GM12878 (cell line): ENCODE measurements around the gene TNFSF15.

Experiments
- EZH2 ChIP-seq: IDR thresholded peaks from 2 replicates; pipeline ENCODE4 v1.6.1; 2012; ENCODE audit warnings: low read depth, mild to moderate bottlenecking, control low read depth, inconsistent platforms, low read length, borderline replicate concordance; ENCODE audit not compliant: control insufficient read depth
- MEF2A ChIP-seq: IDR thresholded peaks from 2 replicates; pipeline ENCODE4 v1.6.1; 2011; ENCODE audit warnings: low read depth, mild to moderate bottlenecking, low read length, moderate library complexity; ENCODE audit not compliant: insufficient read depth
- ZSCAN29 ChIP-seq: fragments of 450-650 bp; IDR thresholded peaks from 2 replicates; pipeline ENCODE4 v1.6.1; 2017; ENCODE audit warnings: mild to moderate bottlenecking, moderate library complexity
- TF ChIP-seq, protein P1 (sequence below): IDR thresholded peaks from 2 replicates; pipeline ENCODE4 v1.6.1; 2012; ENCODE audit warnings: mild to moderate bottlenecking, low read depth, low read length
- TF ChIP-seq, protein P2 (sequence below): IDR thresholded peaks from 2 replicates; pipeline ENCODE4 v1.6.1; 2012; ENCODE audit warnings: low read length, inconsistent platforms
- TF ChIP-seq, protein P3 (sequence below), 3 experiments: IDR thresholded peaks in 2 of 3; conservative IDR thresholded peaks in 1 of 3; 2 replicates each; pipeline ENCODE4 v1.5.1; 2011; ENCODE audit warnings: low read depth in 3 of 3, low read length in 3 of 3, mild to moderate bottlenecking in 3 of 3, control low read depth in 2 of 3, moderate library complexity in 2 of 3, inconsistent platforms in 1 of 3, mixed read lengths in 1 of 3; ENCODE audit not compliant: control insufficient read depth in 2 of 3, insufficient read depth in 1 of 3; ENCODE audit errors: extremely low read depth in 1 of 3

DNA sequence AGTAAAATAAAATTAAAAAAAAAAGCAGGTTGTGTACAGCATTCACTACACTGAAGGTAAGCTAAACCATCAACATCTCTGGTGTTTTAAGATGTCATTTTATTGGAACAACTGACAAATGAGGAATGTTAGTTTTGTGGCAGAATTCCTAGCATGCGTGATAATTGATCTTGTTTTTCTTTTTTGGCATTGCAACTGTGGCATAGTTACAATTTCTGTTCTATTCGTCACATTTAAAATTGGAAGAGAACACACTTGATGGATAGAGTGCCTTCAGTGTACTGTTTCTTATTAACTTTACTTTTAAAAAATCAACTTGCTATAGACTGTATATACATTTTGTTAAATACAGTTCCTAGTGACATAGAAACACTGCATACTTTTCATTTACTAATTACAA lies 43.6 kb upstream of the TNFSF15 start:
- no peak for TF ChIP-seq EZH2
- TF ChIP-seq, protein P1, sequence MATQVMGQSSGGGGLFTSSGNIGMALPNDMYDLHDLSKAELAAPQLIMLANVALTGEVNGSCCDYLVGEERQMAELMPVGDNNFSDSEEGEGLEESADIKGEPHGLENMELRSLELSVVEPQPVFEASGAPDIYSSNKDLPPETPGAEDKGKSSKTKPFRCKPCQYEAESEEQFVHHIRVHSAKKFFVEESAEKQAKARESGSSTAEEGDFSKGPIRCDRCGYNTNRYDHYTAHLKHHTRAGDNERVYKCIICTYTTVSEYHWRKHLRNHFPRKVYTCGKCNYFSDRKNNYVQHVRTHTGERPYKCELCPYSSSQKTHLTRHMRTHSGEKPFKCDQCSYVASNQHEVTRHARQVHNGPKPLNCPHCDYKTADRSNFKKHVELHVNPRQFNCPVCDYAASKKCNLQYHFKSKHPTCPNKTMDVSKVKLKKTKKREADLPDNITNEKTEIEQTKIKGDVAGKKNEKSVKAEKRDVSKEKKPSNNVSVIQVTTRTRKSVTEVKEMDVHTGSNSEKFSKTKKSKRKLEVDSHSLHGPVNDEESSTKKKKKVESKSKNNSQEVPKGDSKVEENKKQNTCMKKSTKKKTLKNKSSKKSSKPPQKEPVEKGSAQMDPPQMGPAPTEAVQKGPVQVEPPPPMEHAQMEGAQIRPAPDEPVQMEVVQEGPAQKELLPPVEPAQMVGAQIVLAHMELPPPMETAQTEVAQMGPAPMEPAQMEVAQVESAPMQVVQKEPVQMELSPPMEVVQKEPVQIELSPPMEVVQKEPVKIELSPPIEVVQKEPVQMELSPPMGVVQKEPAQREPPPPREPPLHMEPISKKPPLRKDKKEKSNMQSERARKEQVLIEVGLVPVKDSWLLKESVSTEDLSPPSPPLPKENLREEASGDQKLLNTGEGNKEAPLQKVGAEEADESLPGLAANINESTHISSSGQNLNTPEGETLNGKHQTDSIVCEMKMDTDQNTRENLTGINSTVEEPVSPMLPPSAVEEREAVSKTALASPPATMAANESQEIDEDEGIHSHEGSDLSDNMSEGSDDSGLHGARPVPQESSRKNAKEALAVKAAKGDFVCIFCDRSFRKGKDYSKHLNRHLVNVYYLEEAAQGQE = no peak
- TF ChIP-seq, protein P2, sequence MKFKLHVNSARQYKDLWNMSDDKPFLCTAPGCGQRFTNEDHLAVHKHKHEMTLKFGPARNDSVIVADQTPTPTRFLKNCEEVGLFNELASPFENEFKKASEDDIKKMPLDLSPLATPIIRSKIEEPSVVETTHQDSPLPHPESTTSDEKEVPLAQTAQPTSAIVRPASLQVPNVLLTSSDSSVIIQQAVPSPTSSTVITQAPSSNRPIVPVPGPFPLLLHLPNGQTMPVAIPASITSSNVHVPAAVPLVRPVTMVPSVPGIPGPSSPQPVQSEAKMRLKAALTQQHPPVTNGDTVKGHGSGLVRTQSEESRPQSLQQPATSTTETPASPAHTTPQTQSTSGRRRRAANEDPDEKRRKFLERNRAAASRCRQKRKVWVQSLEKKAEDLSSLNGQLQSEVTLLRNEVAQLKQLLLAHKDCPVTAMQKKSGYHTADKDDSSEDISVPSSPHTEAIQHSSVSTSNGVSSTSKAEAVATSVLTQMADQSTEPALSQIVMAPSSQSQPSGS = no peak
- TF ChIP-seq, protein P3, sequence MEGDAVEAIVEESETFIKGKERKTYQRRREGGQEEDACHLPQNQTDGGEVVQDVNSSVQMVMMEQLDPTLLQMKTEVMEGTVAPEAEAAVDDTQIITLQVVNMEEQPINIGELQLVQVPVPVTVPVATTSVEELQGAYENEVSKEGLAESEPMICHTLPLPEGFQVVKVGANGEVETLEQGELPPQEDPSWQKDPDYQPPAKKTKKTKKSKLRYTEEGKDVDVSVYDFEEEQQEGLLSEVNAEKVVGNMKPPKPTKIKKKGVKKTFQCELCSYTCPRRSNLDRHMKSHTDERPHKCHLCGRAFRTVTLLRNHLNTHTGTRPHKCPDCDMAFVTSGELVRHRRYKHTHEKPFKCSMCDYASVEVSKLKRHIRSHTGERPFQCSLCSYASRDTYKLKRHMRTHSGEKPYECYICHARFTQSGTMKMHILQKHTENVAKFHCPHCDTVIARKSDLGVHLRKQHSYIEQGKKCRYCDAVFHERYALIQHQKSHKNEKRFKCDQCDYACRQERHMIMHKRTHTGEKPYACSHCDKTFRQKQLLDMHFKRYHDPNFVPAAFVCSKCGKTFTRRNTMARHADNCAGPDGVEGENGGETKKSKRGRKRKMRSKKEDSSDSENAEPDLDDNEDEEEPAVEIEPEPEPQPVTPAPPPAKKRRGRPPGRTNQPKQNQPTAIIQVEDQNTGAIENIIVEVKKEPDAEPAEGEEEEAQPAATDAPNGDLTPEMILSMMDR (IDR thresholded peaks at IDR 0.05 in 2 of 3, conservative IDR thresholded peaks at IDR 0.05 in 1 of 3; ENCODE audit: control insufficient read depth in 2 of 3, extremely low read depth in 1 of 3, insufficient read depth in 1 of 3, low read depth in 3 of 3, low read length in 3 of 3) = no peak
- TF ChIP-seq MEF2A = no peak
- TF ChIP-seq ZSCAN29 = no peak
